SJCRH30 (cell line): ENCODE measurements around the gene PRKCI. TPM values are rescaled to one million over a fixed set of nuclear protein-coding genes. Genes with fewer than 3 reads are reported as not detected.
"Not testable (repeated sequence)": the region's sequence is repeated elsewhere in the genome, so short reads cannot be mapped to it uniquely, and the experiment has no call there.

ENCODE experiments used
- DNase-seq, 2 experiments: peaks; one replicate each; pipeline ENCODE4 v3.0.0-alpha.2; 2015 to 2020
- H3K27ac ChIP-seq: fragments of 250-450 bp; sonication (Bioruptor Pico); 2 replicates; pipeline ENCODE4 v1.5.1; 2020; ENCODE audit warnings: mild to moderate bottlenecking, moderate library complexity
- H3K27me3 ChIP-seq: fragments of 250-450 bp; sonication (Bioruptor Pico); 2 replicates; pipeline ENCODE4 v1.5.1; 2020; ENCODE audit warnings: mild to moderate bottlenecking, moderate library complexity
- H3K36me3 ChIP-seq: fragments of 250-450 bp; sonication (Bioruptor Pico); 2 replicates; pipeline ENCODE4 v1.5.1; 2020; ENCODE audit warnings: mild to moderate bottlenecking, moderate library complexity
- H3K4me1 ChIP-seq: fragments of 250-450 bp; sonication (Bioruptor Pico); 2 replicates; pipeline ENCODE4 v1.5.1; 2020; ENCODE audit warnings: mild to moderate bottlenecking, moderate library complexity
- H3K4me3 ChIP-seq: fragments of 250-450 bp; sonication (Bioruptor Pico); 2 replicates; pipeline ENCODE4 v1.5.1; 2020; ENCODE audit warnings: mild to moderate bottlenecking, moderate library complexity
- H3K9me3 ChIP-seq: fragments of 250-450 bp; sonication (Bioruptor Pico); replicated peaks from 2 replicates; pipeline ENCODE4 v1.5.1; 2020; ENCODE audit warnings: mild to moderate bottlenecking, moderate library complexity
- total RNA-seq: library from RNA; depleted of rRNA; stranded (reverse); fragments of >200 nt; shearing (Covaris generic); gene quantifications from 2 replicates; pipeline ENCODE4 v1.2.3, GENCODE V29; 2014

The PRKCI gene
- total RNA-seq, 1 experiment from 2014 or later = 45.1 TPM

DNA sequence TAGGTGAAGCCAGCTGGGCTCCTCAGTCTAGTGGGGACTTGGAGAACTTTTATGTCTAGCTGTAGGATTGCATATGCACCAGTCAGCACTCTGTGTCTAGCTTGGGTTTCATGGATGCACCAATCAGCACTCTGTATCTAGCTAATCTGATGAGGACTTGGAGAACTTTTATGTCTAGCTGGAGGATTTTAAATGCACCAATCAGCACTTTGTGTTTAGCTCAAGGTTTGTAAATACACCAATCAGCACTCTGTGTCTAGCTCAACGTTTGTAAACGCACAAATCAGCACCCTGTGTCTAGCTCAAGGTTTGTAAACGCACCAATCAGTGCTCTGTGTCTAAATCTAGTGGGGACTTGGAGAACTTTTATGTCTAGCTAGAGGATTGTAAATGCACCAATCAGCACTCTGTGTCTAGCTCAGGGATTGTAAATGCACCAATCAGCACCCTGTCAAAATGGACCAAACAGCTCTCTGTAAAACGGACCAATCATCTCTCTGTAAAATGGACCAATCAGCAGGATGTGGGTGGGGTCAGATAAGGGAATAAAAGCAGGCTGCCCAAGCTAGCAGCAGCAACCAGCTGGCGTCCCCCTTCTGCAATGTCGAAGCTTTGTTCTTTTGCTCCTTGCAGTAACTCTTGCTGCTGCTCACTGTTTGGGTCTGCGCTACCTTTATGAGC is 105.8 kb downstream of the PRKCI start:
- not testable (repeated sequence) for H3K4me3 ChIP-seq, H3K4me1 ChIP-seq, H3K27me3 ChIP-seq, H3K9me3 ChIP-seq, H3K36me3 ChIP-seq, H3K27ac ChIP-seq, DNase-seq

DNA sequence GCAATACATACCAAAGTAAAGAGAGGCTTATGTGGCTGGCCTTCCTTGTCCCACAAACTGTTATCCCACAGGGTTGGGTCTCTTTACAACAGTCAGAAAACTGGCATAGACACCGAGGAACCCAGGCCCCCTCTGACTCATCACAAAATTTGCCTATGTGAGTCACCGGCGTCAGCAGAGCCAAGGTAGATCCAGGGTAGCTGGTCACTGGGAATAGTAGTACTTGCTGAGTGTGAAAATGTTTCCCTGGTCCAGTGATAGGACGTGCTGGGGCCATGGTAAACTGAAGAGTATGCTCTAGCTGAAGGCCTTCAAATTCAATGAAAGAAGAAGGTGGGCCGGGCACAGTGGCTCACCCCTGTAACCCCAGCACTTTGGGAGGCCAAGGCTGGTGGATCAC is 108.1 kb downstream of the PRKCI start:
- Histone ChIP-seq H3K36me3 (no peaks in the 10 kb centered on the region), H3K27ac (no peak overlapping the region), H3K4me1 (no peaks in the 10 kb centered on the region), H3K27me3 (no peaks in the 10 kb centered on the region), H3K9me3 (peaks cover 3% of the 10 kb centered on the region; the same call in 1 of the 2 replicates), H3K4me3 (no peak overlapping the region)
- no peak for DNase-seq

DNA sequence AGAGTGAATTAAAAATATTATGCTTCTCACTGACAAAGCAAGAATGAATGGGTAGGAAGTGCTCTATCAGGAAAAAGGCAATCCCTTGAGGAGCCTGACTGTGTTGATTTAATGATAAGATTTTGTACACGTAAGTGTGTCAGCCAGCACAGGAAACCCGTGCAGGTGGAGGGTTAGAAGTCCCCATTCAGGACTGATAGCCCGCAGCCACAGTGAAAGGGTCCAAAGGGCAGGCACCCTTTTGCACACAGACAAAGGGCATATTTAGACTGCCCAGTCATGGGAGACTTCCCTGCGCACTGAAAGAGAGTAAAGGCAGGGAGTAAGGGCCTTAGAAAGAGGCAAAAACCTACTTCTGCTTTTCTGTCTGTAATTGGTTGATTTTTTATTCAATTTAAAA is 108.9 kb downstream of the PRKCI start:
- H3K36me3 ChIP-seq = no peaks in the 10 kb centered on the region
- no peaks in the 10 kb centered on the region for H3K27me3 ChIP-seq
- no peaks in the 10 kb centered on the region for H3K4me1 ChIP-seq
- H3K27ac ChIP-seq = no peak overlapping the region
- H3K4me3 ChIP-seq = no peak overlapping the region
- DNase-seq = no peak
- peaks cover 3% of the 10 kb centered on the region; the same call in 1 of the 2 replicates for H3K9me3 ChIP-seq

DNA sequence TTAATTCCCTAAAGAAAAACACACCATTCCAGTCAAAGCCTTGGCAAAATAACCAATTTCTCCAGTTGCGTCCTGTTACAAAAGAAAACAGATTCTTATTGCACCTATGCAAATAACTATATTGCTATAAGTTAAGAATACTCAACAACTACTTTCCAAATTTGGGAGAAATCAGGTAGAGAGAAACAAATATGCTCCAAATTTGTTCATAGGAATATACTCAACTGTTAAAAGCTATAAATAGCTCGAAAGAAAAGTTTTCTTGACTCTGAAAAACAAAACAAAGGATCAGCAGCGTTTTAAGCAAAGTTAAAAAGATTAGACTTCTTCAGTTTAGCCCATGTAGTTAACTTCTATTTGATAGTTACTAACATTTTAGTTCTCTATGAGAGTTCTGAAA is 115.2 kb downstream of the PRKCI start:
- Histone ChIP-seq H3K4me3 (no peak overlapping the region), H3K36me3 (no peaks in the 10 kb centered on the region), H3K4me1 (no peaks in the 10 kb centered on the region), H3K27ac (no peak overlapping the region), H3K27me3 (no peaks in the 10 kb centered on the region), H3K9me3 (peaks cover 7% of the 10 kb centered on the region; the same call in 1 of the 2 replicates)
- DNase-seq = no peak

DNA sequence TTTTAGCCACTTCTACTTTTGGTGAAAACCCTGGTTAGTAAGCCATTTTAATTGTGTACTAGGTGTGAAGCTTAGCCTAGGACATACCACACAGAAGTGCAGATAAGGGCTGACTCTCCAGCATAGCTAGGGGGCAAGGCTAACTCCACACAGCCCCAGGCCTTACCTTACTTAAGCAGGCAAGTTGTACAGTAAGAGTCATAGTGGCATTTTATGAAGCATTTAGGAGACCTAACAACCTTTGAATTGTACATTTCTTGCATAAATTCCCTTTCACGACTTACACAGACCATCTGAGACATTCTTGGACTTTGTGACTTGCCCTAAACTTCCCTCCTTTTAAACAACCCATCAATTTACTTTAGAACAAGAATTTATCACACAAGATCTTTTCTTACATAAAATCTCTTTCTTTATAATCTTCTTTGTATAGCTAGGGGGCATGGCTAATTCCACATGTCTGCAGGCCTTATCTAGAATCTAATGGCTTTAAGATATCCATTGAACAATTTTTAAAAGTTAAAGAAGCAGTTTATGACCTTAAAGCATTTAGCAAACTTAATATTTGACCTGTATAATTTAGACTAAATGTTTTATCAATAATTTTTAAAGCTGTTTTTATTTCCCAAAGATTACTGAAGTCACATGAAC is 116.6 kb downstream of the PRKCI start:
- H3K4me1 ChIP-seq = no peaks in the 10 kb centered on the region
- no peaks in the 10 kb centered on the region for H3K27me3 ChIP-seq
- H3K9me3 ChIP-seq = peaks cover 7% of the 10 kb centered on the region; the same call in 1 of the 2 replicates
- no peak overlapping the region for H3K4me3 ChIP-seq
- no peak for DNase-seq
- no peak overlapping the region for H3K27ac ChIP-seq
- no peaks in the 10 kb centered on the region for H3K36me3 ChIP-seq

DNA sequence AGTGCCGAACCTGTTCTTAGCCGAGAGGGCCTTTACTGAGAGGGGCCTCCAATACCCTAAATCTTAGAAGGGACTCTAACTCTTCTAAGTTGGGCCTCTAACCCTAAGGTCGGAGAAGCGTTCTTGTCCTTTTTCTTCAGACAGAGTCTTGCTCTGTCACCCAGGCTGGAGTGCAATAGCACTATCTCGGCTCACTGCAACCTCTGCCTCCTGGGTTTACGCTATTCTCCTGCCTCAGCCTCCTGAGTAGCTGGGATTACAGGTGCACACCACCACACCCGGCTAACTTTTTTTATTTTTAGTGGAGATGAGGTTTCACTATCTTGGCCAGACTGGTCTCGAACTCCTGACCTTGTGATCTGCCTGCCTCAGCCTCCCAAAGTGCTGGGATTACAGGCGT is 120.0 kb downstream of the PRKCI start:
- not testable (repeated sequence) for H3K27me3 ChIP-seq, H3K4me1 ChIP-seq, DNase-seq, H3K4me3 ChIP-seq, H3K27ac ChIP-seq, H3K9me3 ChIP-seq, H3K36me3 ChIP-seq

DNA sequence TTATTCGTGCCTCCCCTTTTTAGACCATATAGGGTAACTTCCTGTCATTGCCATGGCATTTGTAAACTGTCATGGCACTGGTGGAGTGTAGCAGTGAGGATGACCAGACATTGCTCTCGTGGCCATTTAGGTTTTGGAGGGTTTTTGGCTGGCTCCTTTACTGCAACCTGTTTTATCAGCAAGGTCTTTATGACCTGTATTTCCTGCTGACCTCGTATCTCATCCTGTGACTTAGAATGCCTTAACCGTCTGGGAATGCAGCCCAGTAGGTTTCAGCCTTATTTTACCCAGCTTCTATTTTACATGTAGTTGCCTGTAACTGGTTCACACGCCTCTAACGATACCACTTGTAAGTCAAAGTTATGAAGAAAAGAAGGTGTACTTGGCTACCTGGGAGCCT is 121.6 kb downstream of the PRKCI start:
- not testable (repeated sequence) for H3K9me3 ChIP-seq, DNase-seq, H3K4me1 ChIP-seq, H3K4me3 ChIP-seq, H3K36me3 ChIP-seq, H3K27ac ChIP-seq, H3K27me3 ChIP-seq

DNA sequence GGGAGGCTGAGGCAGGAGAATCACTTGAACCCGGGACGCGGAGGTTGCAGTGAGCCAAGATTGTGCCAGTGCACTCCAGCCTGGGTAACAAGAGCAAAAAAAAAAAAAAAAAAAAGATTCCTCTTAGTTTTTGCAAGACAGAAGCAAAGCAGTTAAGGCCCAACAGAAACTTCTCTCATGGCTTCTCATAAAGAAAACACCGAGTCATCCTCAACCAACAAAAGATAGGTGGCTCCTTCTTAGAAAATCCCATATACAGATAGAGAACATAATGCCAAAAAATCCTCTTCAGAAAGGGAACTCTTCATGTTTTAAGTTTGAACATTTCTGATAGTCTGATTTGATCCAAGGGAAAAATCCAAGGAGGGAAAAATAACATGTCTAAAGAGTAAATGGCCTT is 122.7 kb downstream of the PRKCI start:
- Histone ChIP-seq H3K9me3 (no peaks in the 10 kb centered on the region), H3K4me3 (no peak overlapping the region), H3K27ac (no peak overlapping the region), H3K36me3 (no peaks in the 10 kb centered on the region), H3K4me1 (no peaks in the 10 kb centered on the region), H3K27me3 (no peaks in the 10 kb centered on the region)
- DNase-seq = no peak

DNA sequence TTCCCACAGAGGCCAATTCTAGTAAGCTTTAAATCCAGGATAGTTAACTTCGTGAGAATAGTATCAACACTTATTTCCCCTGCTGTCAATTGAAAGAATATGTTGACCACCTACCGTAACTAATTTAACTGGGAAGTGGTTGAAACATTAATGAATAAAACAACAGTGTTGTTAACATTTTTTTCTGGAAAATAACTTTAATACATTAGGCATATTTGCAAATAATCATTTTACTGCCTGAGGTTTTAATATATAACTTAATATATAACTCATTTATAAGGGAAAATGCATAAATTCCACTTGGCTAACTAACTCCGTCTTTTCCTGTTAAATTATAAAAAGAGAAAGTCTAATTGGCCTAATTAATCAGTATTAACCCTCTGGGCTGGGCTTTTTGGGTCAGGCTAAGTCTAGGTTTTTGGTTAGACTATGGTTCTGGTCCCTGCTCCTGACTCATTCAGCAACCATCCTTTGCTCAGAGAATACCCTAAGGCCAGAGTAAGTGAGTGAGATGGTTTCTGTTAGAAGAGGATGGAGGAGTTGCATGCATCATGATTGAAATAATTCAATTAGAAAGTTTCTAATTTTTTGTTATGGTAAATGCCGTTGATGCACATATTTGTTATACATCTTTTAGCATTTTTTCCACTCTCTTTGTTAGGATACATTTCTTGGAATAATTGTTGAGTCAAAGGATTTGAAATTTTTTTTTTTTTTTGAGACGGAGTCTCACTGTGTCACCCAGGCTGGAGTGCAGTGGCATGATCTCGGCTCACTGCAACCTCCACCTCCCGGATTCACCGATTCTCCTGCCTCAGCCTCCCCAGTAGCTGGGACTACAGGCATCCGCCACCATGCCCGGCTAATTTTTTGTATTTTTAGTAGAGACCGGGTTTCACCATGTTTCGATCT is 124.5 kb downstream of the PRKCI start:
- no peaks in the 10 kb centered on the region for H3K9me3 ChIP-seq
- no peak for DNase-seq

DNA sequence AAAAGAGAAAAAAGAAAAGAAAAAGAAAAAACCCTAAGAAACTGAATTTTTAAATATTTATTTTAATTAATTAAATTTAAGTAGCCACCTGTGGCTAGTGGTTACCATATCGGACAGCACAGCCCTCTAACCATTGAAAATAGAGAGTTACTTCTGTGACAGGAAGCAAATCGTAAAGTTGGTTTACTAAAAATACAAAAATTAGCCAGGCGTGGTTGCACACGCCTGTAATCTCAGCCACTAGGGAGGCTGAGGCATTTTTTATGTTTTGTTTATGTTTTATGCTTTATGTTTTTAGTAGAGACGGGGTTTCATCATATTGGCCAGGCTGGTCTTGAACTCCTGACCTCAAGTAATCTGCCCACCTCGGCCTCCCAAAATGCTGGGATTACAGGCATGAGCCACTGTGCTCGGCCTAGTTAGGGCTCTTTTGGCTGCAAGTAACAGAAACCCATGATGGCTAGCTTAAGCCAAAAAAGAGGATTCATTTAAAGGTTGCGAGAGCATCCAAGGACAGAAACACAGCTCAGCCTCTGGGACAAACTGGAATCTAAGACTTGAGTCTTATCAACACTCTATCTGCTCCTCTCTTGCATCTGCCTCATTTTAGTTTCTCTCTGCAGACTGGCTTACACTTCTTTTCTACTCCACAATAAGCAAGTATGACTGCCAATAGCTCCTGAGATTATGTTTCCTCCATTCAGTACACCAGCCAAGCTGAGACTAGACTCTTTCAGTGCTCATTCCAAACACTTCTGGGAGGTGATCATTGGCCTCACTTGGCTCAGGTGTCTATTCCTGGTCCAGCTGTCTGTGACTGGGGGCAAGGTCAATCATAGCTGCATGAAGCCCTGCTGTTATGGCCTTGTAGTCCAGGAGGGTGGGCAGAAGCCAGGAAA is 128.5 kb downstream of the PRKCI start:
- DNase-seq = no peak
- Histone ChIP-seq H3K27ac (no peak overlapping the region), H3K36me3 (no peaks in the 10 kb centered on the region), H3K4me1 (peaks cover 13% of the 10 kb centered on the region), H3K27me3 (no peaks in the 10 kb centered on the region), H3K4me3 (no peak overlapping the region), H3K9me3 (no peaks in the 10 kb centered on the region)

More for the DNA sequence above, 124.5 kb downstream of the PRKCI start:
- Histone ChIP-seq H3K4me1 (no peaks in the 10 kb centered on the region), H3K36me3 (no peaks in the 10 kb centered on the region), H3K4me3 (no peak overlapping the region), H3K27me3 (no peaks in the 10 kb centered on the region), H3K27ac (no peak overlapping the region)

DNA sequence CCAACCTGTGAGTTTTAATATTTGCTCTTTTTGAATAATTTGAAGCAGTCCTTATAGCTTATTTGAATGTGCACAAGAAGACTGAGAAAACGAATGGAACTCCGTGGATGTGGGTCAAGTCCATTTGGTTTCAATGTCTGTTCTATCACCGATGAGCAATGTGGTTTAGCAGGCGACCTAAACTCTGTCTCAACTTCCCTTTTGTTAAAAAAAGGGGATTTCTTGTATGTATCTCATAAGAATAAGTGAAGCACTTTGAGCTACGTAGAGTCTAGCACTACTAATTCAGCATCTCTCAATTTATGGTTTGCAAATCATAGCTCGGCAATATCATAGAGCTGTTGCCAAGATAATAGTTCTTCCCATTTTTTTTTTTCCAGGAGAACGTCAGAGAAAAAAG is 130.7 kb downstream of the PRKCI start:
- no peak overlapping the region for H3K27ac ChIP-seq
- no peak for DNase-seq
- H3K4me3 ChIP-seq = no peak overlapping the region
- H3K36me3 ChIP-seq = no peaks in the 10 kb centered on the region
- H3K27me3 ChIP-seq = no peaks in the 10 kb centered on the region
- H3K4me1 ChIP-seq = peaks cover 13% of the 10 kb centered on the region
- H3K9me3 ChIP-seq = no peaks in the 10 kb centered on the region

DNA sequence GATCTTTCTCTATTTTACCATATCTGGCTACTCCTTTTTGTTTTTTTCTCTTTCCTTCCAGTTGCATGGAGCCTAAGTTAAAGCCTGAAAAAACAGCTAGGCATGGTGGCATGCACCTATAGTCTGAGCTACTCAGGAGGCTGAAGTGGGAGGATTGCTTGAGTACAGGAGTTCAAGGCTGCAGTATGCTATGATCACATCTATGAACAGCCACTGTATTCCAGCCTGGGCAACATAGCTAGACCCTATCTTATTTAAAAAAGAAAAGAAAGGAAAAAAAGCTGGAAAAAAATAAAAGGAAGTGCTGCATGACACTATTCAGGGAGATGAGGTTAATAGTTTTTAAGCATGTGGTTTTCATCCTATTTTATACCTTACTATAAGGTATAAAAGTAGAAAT is 131.3 kb downstream of the PRKCI start:
- no peak overlapping the region for H3K4me3 ChIP-seq
- peaks cover 13% of the 10 kb centered on the region for H3K4me1 ChIP-seq
- no peak overlapping the region for H3K27ac ChIP-seq
- no peaks in the 10 kb centered on the region for H3K36me3 ChIP-seq
- H3K27me3 ChIP-seq = no peaks in the 10 kb centered on the region
- no peak for DNase-seq
- no peaks in the 10 kb centered on the region for H3K9me3 ChIP-seq

DNA sequence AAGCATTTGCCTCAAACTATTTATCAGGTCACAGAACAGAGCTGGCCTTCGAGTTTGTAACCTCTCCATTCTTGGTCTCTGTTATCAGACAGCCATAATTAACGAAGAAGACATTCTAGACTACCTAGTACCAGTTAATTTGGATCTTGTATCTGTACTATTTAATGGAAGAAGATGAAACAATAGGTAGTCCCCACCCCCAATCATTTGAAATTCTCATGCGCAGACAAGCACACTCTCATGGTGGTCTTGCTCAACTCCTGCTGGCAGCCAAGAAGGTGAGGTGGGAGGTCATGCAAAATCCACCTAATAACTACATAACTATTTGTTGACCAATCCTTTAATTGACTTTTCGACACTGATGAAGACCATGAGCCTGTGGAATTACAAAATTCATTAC is 132.5 kb downstream of the PRKCI start:
- Histone ChIP-seq H3K27ac (no peak overlapping the region), H3K4me3 (no peak overlapping the region), H3K36me3 (peaks cover 4% of the 10 kb centered on the region), H3K9me3 (no peaks in the 10 kb centered on the region), H3K4me1 (peaks cover 16% of the 10 kb centered on the region), H3K27me3 (no peaks in the 10 kb centered on the region)
- DNase-seq = no peak
